ES-I3 (cell line): ENCODE measurements around the gene R3HDM2.
"Not testable (repeated sequence)": the region's sequence is repeated elsewhere in the genome, so short reads cannot be mapped to it uniquely, and the experiment has no call there.

Source experiments
- H3K36me3 ChIP-seq: 2 replicates; pipeline ENCODE4 v1.6.1; 2013; ENCODE audit warnings: mild to moderate bottlenecking, low read length, control low read depth, moderate library complexity; ENCODE audit not compliant: insufficient read depth
- H3K4me1 ChIP-seq: 2 replicates; pipeline ENCODE4 v1.6.1; 2013; ENCODE audit warnings: mild to moderate bottlenecking, control low read depth, low read length; ENCODE audit not compliant: insufficient read depth
- H3K9ac ChIP-seq: 2 replicates; pipeline ENCODE4 v1.6.1; 2013; ENCODE audit warnings: low read depth, mild to moderate bottlenecking, low read length, moderate library complexity
- H3K9me3 ChIP-seq: 2 replicates; pipeline ENCODE4 v1.6.1; 2013; ENCODE audit warnings: mild to moderate bottlenecking, low read length, moderate library complexity; ENCODE audit not compliant: control insufficient read depth, insufficient read depth

The R3HDM2 gene

DNA sequence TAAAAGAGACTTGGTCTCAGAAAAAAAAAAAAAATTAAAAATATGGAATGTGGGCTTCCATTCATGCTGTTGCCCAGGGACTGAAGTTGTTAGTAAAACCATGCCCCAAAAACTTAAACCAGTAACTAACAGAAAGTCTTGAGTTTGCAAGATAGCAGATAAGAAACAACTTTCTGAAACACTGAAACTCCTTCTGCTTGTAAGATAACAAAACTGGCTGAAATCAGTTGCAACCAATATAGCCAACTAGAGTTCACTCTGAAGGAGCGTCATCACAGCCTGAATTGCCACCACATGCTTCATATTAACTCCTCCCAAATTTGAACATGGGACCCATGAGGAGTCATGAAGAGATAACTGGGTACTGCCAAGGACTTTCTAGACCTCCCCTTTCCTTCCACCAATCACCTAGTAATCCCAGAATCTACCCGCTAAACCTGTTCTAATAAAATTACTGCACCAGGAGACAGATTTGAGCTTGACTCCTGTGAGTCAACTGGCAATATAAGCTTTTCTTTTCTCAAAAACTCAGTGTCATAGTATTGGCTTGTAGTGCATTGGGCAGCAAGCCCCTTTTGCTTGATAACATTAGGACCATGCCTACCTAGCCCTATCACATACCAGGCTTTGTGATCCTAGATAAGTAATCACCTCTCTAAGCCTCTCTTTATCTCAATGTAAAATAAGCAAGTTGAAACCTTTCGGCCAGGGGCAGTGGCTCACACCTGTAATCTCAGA, 53.6 kb downstream of the R3HDM2 start:
- Histone ChIP-seq H3K4me1 (no peaks in the 10 kb centered on the region), H3K9me3 (no peaks in the 10 kb centered on the region), H3K9ac (no peak overlapping the region), H3K36me3 (no peaks in the 10 kb centered on the region)

DNA sequence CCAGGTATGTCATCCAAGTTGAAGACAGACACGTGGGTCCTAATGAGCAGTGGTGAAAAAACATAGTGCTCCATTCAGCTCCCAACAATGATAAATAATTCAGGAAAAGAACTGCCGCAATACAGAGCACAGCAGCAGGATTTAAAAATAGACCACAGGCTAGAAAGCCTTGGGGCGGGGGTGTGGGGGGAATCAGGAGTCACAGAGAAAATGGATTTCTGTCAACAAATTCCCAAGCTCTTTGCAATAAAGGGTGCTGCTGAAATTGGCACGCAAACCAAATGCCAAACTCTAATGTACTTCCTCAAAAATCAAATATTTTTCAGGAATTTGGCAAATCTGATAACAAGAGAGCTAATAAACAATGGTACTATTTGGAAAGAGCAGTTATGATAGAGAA, 58.6 kb downstream of the R3HDM2 start:
- H3K9ac ChIP-seq = no peak overlapping the region
- H3K9me3 ChIP-seq = no peaks in the 10 kb centered on the region
- no peaks in the 10 kb centered on the region for H3K36me3 ChIP-seq
- H3K4me1 ChIP-seq = no peaks in the 10 kb centered on the region

DNA sequence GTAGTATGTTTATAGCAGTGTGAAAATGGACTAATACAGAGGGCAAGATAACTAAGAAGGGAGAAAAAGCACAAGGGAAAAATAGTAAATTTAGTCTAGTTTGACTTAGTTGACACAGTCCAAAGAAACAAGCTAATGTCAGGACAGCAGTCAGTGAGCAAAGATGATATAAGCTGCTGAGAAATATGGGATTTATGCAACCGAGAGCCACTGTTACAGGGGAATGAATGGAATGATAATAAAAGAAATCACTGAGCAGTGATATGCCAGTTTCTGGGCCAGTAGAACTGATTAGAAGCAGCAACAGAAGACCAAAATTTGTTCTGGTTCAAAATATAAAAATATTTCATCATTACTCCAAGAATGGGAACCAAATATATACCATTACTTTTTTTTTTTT, 60.1 kb downstream of the R3HDM2 start:
- Histone ChIP-seq H3K9ac (no peak overlapping the region), H3K9me3 (peaks cover 2% of the 10 kb centered on the region; the same call in 1 of the 2 replicates), H3K36me3 (no peaks in the 10 kb centered on the region), H3K4me1 (no peaks in the 10 kb centered on the region)

DNA sequence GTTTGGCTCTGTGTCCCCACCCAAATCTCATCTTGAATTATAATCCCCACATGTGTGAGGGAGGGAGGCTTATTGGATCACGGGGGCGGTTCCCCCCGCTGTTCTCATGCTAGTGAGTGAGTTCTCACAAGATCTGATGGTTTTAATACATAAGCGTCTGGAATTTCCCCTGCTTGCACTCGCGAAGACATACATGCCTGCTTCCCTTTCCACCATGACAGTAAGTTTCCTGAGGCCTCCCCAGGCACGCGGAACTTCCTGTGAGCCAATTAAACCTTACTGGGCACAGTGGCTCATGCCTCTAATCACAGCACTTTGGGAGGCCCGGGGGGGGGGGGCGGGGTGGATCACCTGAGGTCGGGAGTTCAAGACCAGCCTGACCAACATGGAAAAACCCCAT, 60.8 kb downstream of the R3HDM2 start:
- Histone ChIP-seq H3K4me1 (no peaks in the 10 kb centered on the region), H3K36me3 (no peaks in the 10 kb centered on the region), H3K9ac (no peak overlapping the region), H3K9me3 (peaks cover 2% of the 10 kb centered on the region; the same call in 1 of the 2 replicates)

DNA sequence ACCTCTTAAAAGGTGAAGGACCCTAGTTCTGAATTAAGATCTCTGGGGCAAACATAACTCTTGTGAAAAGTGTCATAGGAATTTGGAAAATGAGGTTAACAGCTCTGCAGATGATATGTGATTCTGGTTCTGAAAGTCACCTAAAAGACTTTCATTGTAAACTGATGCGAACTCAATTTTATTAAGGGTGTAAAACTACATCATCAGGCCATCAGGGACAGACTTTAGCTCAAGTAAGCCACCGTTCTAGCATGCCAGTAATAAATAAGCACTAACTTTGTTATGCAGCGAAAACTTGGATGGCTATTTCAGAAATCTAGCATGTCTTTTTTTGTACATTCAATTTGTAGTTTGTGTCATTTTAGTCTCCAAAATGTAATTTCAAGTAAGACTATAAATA, 61.6 kb downstream of the R3HDM2 start:
- no peaks in the 10 kb centered on the region for H3K36me3 ChIP-seq
- H3K9ac ChIP-seq = no peak overlapping the region
- H3K4me1 ChIP-seq = no peaks in the 10 kb centered on the region
- peaks cover 2% of the 10 kb centered on the region; the same call in 1 of the 2 replicates for H3K9me3 ChIP-seq

DNA sequence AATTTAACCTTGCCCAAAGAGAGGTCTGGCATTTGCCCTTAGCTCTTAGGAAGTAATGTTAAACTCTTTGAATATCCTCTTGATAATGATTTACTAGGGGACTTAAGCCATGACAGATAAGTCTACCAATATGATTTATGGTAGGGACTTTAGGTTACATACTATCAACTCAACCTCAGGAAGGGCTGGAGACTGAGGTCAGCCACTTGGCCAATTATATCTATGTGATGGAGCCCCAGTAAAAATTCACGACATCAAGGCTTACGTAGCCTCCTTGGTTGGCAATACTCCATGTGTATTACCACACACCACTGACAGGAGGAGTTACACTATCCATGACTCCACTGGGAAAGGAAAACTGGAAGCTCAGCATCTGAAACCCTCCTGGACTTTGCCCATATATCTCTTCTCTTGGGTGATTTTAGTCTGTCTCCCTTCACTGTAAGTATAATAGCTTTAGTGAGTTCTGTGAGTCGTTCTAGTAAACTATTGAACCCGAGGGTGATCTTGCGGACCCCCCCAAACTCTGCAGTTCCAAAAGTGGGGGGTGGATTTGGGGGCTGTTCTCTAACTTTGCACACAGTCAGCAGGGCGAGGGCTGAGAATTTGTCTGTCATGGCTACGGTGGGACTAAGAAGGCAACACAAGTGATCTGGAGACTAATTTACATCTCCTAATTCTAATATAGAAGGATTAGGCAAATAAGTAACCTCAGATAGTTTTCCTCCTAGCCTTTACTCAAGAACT, 62.3 kb downstream of the R3HDM2 start:
- H3K36me3 ChIP-seq = no peaks in the 10 kb centered on the region
- H3K9me3 ChIP-seq = peaks cover 2% of the 10 kb centered on the region; the same call in 1 of the 2 replicates
- H3K4me1 ChIP-seq = no peaks in the 10 kb centered on the region
- H3K9ac ChIP-seq = no peak overlapping the region

DNA sequence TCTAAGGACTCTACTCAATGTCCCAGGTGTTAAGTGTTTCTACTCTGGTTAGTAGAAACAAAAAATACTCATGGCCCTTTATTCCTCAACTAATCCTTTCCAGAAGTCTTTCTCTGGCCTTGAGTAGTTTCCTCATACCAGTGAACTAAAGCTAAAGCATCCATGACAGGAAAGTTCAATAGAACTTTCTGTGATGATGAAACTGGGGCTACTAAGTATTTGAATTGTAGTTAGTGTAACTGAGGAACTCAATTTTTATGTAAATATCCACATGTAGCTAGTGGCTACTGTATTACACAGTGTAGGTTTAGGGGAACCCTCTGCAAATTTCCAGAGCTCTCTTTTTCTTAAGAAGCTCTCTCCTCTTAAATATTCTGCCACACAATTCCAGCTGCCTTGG, 63.7 kb downstream of the R3HDM2 start:
- H3K9me3 ChIP-seq = peaks cover 2% of the 10 kb centered on the region; the same call in 1 of the 2 replicates
- no peak overlapping the region for H3K9ac ChIP-seq
- H3K4me1 ChIP-seq = no peaks in the 10 kb centered on the region
- H3K36me3 ChIP-seq = no peaks in the 10 kb centered on the region

DNA sequence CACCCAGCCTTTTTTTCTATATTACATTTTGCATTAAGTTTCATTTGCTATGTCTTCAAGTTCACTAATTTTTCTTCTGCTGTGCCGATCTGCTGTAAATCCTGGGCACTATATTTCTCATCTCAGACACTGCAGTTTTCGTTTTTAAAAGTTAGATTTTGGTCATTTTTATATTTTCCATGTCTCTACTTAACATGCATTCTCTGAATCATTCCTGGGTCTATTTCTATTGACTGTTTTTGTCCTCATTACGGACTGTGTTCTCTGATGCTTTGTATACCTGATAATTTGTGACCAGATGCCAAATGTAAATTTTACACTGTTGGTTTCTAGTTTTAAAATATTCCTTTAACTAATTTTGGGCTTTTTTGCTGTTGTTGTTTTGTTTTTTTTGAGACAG, 64.5 kb downstream of the R3HDM2 start:
- Histone ChIP-seq H3K9me3 (peaks cover 2% of the 10 kb centered on the region; the same call in 1 of the 2 replicates), H3K9ac (no peak overlapping the region), H3K36me3 (no peaks in the 10 kb centered on the region), H3K4me1 (no peaks in the 10 kb centered on the region)

DNA sequence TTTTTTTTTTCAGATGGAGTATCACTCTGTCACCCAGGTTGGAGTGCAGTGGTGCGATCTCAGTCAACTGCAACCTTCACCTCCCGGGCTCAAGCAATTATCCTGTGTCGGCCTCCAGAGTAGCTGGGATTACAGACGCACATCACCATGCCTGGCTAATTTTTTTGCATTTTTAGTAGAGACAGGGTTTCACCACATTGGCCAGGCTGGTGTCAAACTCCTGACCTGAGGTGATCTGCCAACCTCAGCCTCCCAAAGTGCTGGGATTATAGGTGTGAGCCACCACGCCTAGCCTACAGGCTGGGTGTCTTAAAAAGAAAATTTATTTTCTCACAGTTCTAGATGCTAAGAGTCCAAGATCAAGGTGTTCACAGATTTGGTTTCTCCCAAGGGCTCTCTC, 66.7 kb downstream of the R3HDM2 start:
- H3K9me3 ChIP-seq, H3K4me1 ChIP-seq, H3K9ac ChIP-seq, H3K36me3 ChIP-seq: not testable (repeated sequence)

DNA sequence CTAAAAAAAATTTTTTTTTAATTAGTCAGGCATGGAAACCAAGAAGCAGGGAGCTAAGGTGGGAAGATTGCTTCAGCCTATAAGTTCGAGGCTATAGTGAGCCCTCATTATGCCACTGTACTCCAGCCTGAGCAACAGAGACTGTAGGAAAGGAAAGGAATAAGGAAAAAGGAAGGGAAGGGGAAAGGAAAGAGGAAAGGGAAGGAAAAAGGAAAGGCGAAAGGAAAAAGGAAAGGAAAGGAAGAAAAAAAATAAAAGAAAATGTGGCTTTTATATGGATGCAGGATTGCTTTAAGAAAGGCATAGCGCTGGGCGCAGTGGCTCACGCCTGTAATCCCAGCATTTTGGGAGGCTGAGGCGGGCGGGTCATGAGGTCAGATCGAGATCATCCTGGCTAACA, 70.4 kb downstream of the R3HDM2 start:
- Histone ChIP-seq H3K9me3 (no peaks in the 10 kb centered on the region), H3K9ac (no peak overlapping the region), H3K4me1 (no peaks in the 10 kb centered on the region), H3K36me3 (no peaks in the 10 kb centered on the region)

DNA sequence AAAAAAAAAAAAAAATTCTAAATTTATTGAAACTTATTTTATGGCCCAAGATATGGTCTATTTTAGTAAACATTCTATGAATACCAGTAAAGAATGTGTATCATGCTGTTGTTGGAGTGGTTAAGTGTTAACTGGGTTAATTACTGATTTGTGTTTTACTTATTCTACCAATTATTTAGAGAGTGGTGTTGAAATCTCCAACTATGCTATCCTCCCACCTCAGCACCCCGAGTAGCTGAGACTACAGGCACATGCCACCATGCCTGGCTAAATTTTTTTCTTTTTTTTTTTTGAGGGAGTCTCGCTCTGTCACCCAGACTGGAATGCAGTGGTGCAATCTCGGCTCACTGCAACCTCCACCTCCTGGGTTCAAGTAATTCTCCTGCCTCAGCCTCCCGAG, 72.2 kb downstream of the R3HDM2 start:
- no peaks in the 10 kb centered on the region for H3K9me3 ChIP-seq
- H3K9ac ChIP-seq = no peak overlapping the region
- no peaks in the 10 kb centered on the region for H3K4me1 ChIP-seq
- no peaks in the 10 kb centered on the region for H3K36me3 ChIP-seq

DNA sequence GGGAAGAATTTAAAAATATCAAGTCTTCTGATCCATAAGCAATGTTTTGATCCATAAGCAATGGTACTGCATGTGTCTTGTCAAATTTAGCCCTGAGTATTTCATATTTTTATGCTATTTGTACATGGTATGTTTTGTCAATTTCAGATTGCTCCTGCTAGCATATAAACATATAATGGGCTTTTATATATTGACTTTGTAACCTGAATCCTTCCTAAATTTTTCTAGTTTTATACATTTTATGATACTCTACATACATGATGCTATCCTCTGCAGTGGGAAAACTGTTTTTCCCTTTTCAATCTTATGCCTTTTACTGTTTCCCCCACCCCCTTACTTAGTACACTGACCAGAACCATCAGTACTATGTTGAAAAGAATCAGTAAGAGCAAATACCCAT, 75.1 kb downstream of the R3HDM2 start:
- Histone ChIP-seq H3K4me1 (no peaks in the 10 kb centered on the region), H3K9me3 (no peaks in the 10 kb centered on the region), H3K9ac (no peak overlapping the region), H3K36me3 (no peaks in the 10 kb centered on the region)

DNA sequence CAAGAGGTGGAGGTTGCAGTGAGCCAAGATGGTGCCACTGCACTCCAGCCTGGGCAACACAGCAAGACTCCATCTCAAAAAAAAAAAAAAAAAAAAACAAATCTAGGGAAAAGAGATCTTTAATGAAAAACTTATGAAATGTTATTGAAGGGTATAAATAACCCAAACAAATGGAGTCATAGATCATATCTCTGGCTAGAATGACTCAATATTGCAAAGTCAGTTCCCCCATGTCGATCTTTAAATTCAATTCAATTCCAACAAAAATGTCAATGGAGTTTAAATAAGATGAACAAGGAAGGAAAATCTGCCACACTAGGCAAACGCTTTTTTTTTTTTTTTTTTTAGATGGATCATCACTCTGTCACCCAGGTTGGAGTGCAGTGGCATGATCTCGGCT, 78.7 kb downstream of the R3HDM2 start:
- H3K36me3 ChIP-seq = no peaks in the 10 kb centered on the region
- H3K4me1 ChIP-seq = no peaks in the 10 kb centered on the region
- no peak overlapping the region for H3K9ac ChIP-seq
- no peaks in the 10 kb centered on the region for H3K9me3 ChIP-seq

DNA sequence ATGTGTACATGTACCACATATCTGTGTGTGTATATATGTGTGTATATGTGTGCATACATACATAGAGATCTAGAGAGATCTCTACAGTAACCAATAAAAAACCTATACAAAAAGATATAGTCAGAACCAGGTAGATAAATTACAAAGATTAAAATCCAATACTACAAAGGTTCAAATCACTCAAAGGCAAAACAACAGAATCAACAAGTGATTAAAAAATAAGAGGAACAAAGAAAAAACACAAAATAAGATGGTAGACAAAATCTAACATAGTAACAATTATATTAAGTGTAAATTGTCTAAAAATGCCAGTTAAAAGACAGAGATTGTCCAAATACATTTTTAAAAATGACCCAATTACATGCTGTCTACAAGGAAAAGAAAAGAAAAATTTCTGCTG, 83.6 kb downstream of the R3HDM2 start:
- no peak overlapping the region for H3K9ac ChIP-seq
- H3K9me3 ChIP-seq = no peaks in the 10 kb centered on the region
- H3K4me1 ChIP-seq = peaks cover 6% of the 10 kb centered on the region
- no peaks in the 10 kb centered on the region for H3K36me3 ChIP-seq

DNA sequence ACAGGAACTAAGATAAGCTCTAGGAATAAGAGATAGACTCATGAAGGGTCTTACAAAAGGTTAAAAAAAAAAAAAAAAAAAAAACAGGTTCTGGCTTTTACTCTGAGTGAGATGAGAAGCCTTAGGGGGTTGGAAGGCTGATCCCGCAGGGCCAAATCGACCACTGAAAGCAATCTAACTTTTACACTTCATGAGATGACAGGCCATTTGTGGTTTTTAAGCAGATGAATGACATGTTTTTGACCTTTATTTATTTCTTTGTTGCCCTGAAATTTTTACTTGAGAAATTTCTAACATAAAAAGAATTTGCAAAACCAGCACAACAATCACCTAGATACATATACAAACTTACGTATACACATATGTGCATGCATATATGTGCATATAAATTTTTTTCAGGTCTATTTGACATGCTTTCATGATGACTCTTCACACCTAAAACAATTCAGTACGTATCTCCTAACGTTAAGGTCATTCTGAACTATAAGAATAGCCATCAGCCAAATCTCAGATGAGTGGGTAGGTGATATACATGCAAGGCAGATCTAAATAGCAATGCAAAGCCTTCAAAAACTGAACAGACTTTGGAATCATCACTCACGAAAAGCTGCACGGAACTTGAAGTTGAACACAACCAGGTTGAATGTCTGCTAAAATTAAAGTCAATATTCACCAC, 87.0 kb downstream of the R3HDM2 start:
- no peaks in the 10 kb centered on the region for H3K36me3 ChIP-seq
- H3K9me3 ChIP-seq = no peaks in the 10 kb centered on the region
- no peak overlapping the region for H3K9ac ChIP-seq
- H3K4me1 ChIP-seq = peaks cover 16% of the 10 kb centered on the region
